Measurements from ENCODE around the gene B4GALT5.
"Not testable (repeated sequence)": the region's sequence is repeated elsewhere in the genome, so short reads cannot be mapped to it uniquely, and the experiment has no call there.

B4GALT5 gene

GRCh38 chr20:49656304-49656703, 57.4 kb downstream of the B4GALT5 start:
- no peak for DNase-seq

- no peak for DNase-seq
Measured at GRCh38 chr20:49653925-49654434, 59.7 kb downstream of the B4GALT5 start.

- no peak for DNase-seq
Measured at GRCh38 chr20:49649672-49650071, 64.0 kb downstream of the B4GALT5 start.

GRCh38 chr20:49647550-49647949, 66.1 kb downstream of the B4GALT5 start:
- DNase-seq: no peak

GRCh38 chr20:49646528-49646927, 67.2 kb downstream of the B4GALT5 start:
- no peak for DNase-seq

GRCh38 chr20:49646126-49646525, 67.6 kb downstream of the B4GALT5 start:
- no peak for DNase-seq

- DNase-seq: no peak
Measured at GRCh38 chr20:49644980-49645565, 68.6 kb downstream of the B4GALT5 start.

GRCh38 chr20:49642816-49643215, 70.9 kb downstream of the B4GALT5 start:
- DNase-seq: no peak

GRCh38 chr20:49641683-49642656, 71.7 kb downstream of the B4GALT5 start:
- DNase-seq: no peak

- no peak for DNase-seq
Measured at GRCh38 chr20:49637046-49637637, 76.5 kb downstream of the B4GALT5 start.

- DNase-seq: no peak
Measured at GRCh38 chr20:49636447-49636846, 77.2 kb downstream of the B4GALT5 start.

- DNase-seq: no peak
Measured at GRCh38 chr20:49635866-49636265, 77.8 kb downstream of the B4GALT5 start.

- no peak for DNase-seq
Measured at GRCh38 chr20:49635166-49635565, 78.5 kb downstream of the B4GALT5 start.

- no peak for DNase-seq
Measured at GRCh38 chr20:49634116-49634515, 79.6 kb downstream of the B4GALT5 start.

- DNase-seq: no peak
Measured at GRCh38 chr20:49633643-49634042, 80.0 kb downstream of the B4GALT5 start.

GRCh38 chr20:49633023-49633422, 80.7 kb downstream of the B4GALT5 start:
- no peak for DNase-seq

- DNase-seq: no peak
Measured at GRCh38 chr20:49631856-49632418, 81.7 kb downstream of the B4GALT5 start.

- no peak for DNase-seq
Measured at GRCh38 chr20:49631061-49631716, 82.5 kb downstream of the B4GALT5 start.

- no peak for DNase-seq
Measured at GRCh38 chr20:49630396-49630951, 83.2 kb downstream of the B4GALT5 start.

- no peak for DNase-seq
Measured at GRCh38 chr20:49629606-49630005, 84.1 kb downstream of the B4GALT5 start.

GRCh38 chr20:49628280-49628679, 85.4 kb downstream of the B4GALT5 start:
- DNase-seq: not testable (repeated sequence)

- DNase-seq: no peak
Measured at GRCh38 chr20:49627329-49627761, 86.3 kb downstream of the B4GALT5 start.

Measured in cerebellar nuclear complex (tissue), 1 donor.